GM19452 (cell line): ENCODE data around the gene LRRC8D.
"Not testable (repeated sequence)": the region's sequence is repeated elsewhere in the genome, so short reads cannot be mapped to it uniquely, and the experiment has no call there.

Experiments used
- ATAC-seq: cut with Tn5 transposase; IDR thresholded peaks from one replicate; pipeline ENCODE4 v1.9.1; 2021; ENCODE audit not compliant: unreplicated experiment

Gene LRRC8D

GRCh38 chr1:89820422-89821321 lies at the start of gene LRRC8D:
Gene LRRC8D, plus strand, starts transcription at chr1:89821032. Its CDS starts 112,037 bp downstream, at chr1:89933069.
- peak; percentile 73 for ATAC-seq

DNA sequence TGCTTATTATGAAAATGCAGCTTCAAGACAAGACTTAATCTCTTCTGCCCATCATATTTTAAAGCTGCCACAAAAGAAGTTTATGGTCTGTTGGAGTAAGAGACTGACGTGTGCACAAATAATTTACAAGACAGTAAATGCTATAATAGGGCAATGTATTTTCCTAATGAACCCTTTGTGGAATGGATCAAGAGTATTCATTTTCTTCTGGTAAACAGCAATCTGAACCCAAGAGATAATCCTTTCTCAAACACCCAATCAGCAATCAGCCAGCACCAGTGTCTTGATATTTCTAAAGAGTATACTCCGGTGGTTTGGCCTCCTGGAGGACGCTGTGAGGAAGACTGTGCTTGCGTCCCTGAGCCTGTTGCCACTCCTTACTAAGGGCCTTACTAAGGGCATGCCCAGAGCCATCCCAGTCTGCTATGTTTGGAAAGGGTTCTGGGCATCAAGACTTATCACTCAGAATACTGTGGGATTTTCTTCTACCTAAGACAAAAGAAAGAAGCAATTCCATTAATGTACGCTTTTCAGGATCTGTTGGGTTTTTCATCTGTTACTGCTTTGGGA lies 48.8 kb upstream of the LRRC8D start:
- no peak for ATAC-seq

GRCh38 chr1:89776104-89776503 lies 44.7 kb upstream of the LRRC8D start:
- not testable (repeated sequence) for ATAC-seq

DNA sequence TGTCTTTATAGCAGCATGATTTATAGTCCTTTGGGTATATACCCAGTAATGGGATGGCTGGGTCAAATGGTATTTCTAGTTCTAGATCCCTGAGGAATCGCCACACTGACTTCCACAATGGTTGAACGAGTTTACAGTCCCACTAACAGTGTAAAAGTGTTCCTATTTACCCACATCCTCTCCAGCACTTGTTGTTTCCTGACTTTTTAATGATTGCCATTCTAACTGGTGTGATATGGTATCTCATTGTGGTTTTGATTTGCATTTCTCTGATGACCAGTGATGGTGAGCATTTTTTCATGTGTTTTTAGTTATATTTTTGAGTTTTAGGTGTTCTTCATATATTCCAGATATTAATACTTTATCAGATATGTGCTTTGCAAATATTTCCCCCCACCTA lies 43.6 kb upstream of the LRRC8D start:
- ATAC-seq = not testable (repeated sequence)

DNA sequence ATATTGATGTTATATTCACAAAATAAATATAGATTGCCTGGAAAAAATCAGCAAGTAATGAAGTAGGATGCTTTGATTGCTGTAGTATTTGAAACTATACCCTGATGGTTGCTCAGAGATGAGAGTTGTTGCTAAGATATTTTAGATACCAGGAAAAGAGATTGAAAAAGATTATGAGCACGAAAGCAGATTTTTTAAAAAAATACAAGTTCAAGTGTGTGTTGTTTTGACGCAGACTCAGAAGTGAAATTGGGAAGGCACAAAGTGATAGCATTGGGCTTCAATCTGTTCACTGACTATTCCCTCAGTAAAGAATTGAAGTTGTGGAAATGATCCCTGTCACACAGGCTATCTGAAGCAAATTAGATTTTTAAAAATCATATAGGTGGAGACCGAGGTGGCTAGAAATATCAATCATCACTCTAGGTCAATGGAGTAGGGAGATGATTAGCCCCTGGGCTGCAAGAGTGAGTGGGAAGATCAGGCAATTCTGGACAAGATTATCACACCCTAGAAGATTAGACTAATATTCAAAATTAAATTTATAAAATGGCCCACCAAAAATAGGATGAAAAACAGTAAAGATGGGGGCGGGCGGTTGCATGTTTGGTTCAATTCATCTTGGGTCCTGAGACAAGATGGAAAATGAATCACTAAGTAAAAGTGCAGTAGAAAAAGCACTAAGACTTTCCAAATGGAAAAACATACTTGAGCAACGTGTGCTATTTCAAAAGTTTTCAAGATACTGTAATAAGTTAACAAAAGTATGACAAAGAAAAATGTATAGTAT lies 41.5 kb upstream of the LRRC8D start:
- ATAC-seq = no peak

- ATAC-seq = no peak
Observed at GRCh38 chr1:89780721-89781120, 40.1 kb upstream of the LRRC8D start.

DNA sequence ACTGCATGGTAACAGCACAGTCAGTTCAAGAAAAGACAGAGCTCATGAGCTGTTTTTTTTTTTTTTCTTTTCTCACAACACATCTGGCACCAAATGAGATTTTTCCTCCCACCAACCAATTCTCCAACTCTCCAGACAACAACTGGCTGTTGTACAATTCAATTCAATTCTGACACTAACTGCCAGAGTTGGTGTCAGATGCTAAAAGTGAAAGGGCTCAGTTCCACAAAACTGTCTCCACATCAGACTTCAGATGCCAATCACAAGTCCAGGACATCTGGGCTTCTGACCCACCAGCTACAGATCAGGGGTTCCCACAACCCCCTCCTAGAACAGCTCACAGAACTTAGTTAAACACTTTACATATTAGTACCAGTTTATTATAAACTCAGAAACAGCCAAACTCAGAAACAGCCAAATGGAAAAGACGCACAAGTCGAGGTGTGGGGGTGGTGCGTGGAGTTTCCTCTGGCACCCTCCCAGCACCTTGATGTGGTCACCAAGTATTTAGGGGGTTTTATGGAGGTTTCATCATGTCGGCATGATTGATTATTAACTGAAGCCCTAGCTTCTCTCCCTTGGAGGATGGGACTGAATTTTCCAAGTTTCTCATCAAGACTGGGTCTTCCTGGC lies 39.2 kb upstream of the LRRC8D start:
- peak; percentile 79 for ATAC-seq

DNA sequence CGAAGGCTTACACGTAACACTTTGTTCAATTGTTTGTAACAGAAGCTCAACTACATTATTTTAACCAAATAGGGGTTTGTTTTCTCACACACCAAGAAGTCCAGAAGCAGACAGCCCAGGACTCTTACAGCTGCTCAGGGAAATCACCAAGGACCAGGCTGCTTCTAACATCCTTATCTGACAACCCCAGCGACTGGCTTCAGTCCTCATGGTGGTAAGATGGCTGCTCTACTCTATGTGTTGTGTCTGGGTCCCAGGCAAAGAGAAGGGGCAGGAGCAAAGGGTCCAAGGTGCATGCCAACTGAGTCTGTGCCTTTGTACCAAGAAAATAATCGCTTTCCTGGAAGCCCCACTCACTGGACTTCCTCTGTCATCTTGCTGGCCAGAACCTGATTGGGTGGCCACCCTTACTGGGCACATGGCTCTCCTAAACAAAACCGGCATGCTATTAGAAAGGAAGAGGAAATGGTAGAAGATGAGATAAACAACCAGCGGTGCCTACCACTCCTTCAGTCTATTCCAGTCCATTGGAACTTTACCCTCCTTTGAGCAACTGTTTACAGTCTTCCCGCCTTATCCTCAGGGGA lies 34.1 kb upstream of the LRRC8D start:
- ATAC-seq = no peak

DNA sequence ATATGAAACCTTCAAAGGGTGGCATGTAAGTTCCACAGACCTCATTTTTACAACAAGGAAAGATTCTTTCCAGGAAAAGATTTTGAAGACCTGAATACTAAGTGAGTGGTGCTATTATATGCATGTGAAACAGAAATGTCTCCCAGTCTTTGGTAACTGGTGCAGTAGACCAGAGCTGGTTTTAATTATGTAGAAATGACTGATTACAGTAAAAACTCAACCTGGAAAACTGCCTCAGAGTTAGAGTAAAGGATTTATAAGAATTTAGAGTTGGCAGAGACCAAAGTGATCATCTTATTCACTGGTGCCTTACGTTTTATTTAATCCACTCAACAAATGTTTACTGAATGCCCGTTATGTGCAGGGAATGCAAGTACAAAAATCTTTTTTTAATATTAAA lies 30.2 kb upstream of the LRRC8D start:
- no peak for ATAC-seq

- no peak for ATAC-seq
Observed at GRCh38 chr1:89791064-89791726, 29.6 kb upstream of the LRRC8D start.

DNA sequence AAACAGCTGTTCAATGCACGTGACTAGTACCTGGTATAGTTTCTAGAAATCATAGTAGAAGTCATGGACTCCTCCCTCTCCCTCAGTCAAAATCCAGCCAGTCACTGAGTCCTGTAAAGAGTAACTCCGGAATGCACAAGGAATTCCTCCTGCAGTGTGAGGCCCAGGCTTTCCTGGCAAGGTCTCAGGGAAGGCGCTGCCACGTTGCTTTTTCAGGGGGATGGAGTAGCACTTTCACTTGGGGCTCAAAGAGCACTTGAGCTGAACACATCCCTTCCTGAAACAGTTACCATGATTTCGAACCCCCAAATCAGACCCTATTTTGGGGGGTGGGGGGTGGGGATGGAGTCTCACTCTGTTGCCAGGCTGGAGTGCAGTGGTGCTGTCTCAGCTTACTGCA lies 26.4 kb upstream of the LRRC8D start:
- ATAC-seq = no peak

- ATAC-seq = not testable (repeated sequence)
Observed at GRCh38 chr1:89795571-89795970, 25.3 kb upstream of the LRRC8D start.

DNA sequence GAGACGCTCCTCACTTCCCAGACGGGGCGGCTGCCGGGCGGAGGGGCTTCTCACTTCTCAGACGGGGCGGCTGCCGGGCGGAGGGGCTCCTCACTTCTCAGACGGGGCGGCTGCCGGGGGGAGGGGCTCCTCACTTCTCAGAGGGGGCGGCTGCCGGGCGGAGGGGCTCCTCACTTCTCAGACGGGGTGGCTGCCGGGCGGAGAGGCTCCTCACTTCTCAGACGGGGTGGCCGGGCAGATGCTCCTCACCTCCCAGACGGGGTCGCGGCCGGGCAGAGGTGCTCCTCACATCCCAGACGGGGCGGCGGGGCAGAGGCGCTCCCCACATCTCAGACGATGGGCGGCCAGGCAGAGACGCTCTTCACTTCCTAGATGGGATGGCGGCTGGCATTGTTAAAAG lies 23.0 kb upstream of the LRRC8D start:
- ATAC-seq = not testable (repeated sequence)

DNA sequence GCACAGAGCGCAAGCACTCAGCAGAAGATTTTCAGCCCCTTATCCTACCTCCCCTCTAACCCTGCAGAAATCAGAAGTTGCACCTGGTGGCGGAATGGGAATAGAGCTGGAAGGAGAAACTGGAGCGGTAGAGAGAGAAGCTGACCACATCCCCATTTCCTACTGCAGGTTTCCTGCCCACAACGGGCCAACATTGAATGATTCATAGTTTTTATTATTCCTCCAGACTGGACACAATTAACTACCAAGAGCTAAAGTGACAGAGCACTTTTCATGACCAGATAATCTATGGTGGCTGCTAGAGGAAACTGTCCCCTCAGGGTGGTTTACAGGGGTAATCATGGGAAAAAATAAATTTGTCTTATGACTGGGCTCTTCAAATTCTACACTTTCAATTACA lies 21.3 kb upstream of the LRRC8D start:
- no peak for ATAC-seq

DNA sequence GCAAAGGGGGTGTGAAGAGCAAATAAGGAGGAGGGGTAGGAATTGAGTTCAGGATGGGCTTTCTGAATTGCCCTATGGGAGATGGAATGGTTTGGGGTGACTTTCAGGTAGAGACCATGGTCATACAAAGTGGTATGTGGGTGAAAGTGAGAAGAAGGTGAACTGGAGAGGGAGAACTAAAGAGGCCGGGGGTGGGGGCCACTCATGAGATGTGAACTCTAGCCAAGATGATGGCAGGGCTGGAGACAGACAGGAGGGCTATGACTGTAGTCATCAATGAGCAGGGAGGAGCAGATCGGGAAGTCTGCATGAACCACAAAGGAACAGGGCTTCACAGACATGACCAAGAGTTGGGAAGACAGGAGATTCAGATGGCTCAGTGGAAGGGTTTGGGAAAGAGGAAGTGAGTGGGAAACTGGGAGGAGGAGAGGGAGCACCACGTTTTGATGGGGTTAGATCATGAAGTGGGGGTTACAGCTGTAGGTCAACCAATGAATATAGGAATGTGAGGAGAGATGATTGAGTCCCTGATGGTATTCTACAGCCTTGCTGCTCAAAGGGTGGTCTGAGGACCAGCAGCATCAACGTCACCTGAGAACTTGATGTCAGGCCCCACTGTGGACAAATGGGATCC lies 20.7 kb upstream of the LRRC8D start:
- ATAC-seq = no peak

DNA sequence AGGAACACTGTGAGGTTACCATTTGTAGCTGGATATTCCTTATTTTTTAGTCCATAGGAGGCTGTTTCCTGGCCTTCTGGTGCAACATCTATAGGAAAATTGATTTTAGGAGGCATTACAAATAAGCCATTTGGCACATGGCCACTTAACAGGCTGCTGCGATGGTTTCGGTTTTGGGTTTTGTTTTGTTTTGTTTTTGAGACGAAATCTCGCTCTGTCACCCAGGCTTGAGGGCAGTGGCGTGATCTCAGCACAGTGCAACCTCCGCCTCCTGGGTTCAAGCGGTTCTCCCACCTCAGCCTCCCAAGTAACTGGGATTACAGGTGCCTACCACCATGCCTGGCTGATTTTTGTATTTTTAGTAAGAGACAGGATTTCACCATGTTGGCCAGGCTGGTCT lies 20.1 kb upstream of the LRRC8D start:
- no peak for ATAC-seq

DNA sequence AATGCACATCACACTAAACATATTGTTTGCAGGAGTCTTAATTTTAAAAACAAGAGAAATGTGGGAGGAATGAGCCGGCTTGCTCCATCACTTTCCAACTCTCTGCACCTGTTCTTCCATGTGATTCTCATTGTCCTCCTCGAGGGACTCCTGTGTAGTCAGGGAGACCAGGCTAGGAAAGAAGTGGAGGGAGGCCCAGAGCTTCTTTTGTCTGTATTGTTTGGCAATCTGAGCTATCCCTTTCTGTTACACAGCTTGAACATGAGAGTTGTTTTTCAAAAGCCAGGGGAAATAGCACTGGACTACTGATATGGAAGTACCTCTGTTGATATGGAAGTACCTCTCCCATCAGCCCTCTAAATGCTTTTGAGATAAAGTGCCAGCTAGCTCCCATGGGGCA lies 18.8 kb upstream of the LRRC8D start:
- ATAC-seq = no peak

GRCh38 chr1:89802841-89803240 lies 18.0 kb upstream of the LRRC8D start:
- no peak for ATAC-seq

- peak; percentile 75 for ATAC-seq
Observed at GRCh38 chr1:89804642-89805237, 16.1 kb upstream of the LRRC8D start.
